HG03442 (cell line): ENCODE measurements around the gene PHGDH.
"Not testable (repeated sequence)": the region's sequence is repeated elsewhere in the genome, so short reads cannot be mapped to it uniquely, and the experiment has no call there.

Experiments used
- ATAC-seq: cut with Tn5 transposase; IDR thresholded peaks from one replicate; pipeline ENCODE4 v1.9.1; 2021; ENCODE audit warnings: mild to moderate bottlenecking, moderate library complexity; ENCODE audit not compliant: unreplicated experiment

PHGDH gene

DNA sequence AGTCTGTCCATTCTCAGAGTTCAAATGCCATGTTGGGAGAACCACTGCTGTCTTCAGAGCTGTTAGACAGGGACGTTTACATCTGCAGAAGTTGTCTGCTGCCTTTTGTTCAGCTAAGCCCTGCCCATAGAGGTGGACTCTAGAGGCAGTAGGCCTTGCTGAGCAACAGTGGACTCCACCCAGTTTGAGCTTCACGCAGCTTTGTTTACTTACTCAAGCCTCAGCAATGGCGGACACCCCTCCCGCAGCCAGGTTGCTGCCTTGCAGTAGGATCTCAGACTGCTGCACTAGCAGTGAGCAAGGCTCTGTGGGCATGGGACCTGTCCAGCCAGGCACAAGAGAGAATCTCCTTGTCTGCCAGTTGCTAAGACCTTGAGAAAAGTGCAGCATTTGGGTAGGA is 14.9 kb upstream of the PHGDH start:
- ATAC-seq, result not testable (repeated sequence)

DNA sequence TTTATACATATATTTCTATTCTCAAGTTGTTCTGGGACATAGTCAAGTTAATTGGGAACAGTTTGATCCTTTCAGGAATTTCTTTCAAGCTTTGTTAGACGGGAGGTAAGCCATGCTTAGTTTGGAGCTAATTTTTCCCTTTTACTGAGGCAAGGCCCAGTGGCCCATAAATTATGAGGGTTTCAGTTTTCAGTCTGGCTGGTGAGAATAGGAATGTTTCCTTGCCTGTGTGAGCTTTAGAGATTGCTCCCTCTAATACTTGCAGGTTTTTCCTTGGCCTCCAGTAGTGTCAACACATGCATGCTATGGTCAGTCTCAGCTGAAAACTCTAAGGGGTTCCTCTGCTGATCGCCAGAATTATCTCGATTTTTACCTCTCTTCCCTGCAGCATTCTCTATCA is 14.1 kb upstream of the PHGDH start:
- ATAC-seq, result no peak

DNA sequence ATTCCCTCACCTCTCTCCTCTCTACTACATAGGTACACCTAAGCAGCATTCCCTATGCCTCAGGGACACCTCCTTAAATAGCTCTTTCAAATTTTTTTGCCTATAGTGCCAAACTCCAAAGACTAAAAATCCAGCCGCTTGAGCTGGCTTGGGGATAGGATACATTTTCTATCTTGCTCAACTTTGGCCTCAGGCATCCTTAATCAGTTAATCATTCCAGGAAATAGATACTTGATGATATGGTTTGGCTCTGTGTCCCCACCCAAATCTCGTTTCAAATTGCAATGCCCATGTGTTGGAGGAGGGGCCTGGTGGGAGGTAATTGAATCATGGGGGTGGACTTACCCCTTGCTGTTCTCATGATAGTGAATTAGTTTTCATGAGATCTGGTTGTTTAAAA is 11.4 kb upstream of the PHGDH start:
- ATAC-seq, result no peak

DNA sequence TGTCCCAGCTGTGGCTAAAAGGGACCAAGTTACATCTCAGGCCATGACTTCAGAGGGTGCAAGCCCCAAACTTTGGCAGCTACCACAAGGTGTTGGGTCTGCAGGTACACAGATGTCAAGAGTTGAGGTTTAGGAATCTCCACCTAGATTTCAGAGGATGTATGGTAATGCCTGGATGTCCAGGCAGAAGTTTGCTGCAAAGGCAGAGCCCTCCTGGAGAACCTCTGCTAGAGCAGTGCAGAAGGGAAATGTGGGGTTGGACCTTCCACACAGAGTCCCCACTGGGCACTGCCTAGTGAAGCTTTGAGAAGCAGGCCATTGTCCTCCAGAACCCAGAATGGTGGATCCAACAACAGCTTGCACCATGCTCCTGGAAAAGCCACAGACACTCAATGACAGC is 10.1 kb upstream of the PHGDH start:
- ATAC-seq, result no peak

DNA sequence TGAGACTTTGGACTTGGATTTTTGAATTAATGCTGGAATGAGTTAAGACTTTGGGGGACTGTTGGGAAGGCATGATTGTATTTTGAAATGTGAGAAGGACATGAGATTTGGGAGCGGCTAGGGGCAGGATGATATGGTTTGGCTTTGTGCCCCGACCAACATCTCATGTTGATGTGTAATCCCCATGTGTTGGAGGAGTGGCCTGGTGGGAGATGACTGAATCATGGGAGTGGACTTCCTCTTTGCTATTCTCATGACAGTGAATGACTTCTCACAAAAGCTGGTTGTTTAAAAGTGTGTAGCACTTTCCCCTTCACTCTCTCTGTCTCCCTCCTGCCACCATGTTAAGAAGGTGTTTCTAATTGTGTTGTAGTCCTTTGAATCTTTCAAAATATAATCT is 9.3 kb upstream of the PHGDH start:
- no peak for ATAC-seq

DNA sequence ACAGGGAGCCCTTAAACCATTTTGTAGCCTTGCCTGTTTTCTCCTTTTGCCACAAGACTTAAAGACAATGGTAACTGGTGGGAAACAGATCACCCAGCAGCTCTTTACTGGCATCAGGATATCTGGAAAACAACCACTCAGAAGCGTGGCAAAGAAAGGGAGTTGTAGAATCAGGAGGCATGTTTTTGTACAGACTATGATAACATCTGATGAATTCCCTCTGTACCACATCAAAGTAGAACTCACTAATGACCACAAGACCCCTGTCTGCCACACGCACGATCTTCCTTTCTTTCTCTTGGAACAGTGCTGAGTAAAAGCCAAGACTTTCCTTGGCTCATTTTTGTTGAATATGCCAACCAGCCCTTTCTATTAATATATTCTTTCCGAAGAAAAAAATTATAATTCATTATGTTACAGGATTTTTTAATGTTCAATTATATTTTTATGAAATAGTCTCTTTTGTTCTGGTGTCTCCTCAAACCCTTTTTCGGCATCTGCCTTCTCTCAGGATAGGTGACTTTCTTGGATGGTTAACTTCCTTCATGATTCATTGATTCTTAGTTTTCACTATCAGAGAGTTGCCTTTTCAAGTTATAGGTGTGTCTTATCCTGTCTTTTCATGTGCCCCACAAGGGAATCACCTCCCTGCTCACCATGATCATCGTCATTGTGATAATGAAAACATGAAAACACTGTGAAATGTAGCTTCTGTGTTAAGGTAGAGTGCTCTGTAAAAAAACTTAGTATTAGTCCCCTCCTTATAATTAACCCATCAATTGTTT is 7.9 kb upstream of the PHGDH start:
- no peak for ATAC-seq

DNA sequence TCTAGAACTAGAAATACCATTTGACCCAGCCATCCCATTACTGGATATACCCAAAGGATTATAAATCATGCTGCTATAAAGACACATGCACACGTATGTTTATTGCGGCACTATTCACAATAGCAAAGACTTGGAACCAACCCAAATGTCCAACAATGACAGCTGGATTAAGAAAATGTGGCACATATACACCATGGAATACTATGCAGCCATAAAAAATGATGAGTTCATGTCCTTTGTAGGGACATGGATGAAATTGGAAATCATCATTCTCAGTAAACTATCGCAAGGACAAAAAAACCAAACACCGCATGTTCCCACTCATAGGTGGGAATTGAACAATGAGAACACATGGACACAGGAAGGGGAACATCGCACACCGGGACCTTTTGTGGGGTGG is 5.1 kb upstream of the PHGDH start:
- not testable (repeated sequence) for ATAC-seq

DNA sequence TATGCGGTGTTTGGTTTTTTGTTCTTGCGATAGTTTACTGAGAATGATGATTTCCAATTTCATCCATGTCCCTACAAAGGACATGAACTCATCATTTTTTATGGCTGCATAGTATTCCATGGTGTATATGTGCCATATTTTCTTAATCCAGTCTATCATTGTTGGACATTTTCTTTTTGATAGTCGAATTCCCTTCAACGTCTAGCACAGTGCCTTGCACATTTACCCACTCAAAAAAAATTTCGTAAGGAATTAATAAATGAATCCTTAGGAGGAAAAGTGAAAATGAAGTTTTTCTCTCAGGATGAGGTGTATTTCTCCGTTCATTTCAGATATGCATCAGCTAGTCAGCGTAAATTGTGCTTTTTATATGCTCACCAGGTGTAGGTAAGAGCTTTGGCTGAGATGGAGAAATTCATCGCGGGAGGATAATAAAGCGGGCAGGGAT is 354 bp upstream of the PHGDH start:
- not testable (repeated sequence) for ATAC-seq

DNA sequence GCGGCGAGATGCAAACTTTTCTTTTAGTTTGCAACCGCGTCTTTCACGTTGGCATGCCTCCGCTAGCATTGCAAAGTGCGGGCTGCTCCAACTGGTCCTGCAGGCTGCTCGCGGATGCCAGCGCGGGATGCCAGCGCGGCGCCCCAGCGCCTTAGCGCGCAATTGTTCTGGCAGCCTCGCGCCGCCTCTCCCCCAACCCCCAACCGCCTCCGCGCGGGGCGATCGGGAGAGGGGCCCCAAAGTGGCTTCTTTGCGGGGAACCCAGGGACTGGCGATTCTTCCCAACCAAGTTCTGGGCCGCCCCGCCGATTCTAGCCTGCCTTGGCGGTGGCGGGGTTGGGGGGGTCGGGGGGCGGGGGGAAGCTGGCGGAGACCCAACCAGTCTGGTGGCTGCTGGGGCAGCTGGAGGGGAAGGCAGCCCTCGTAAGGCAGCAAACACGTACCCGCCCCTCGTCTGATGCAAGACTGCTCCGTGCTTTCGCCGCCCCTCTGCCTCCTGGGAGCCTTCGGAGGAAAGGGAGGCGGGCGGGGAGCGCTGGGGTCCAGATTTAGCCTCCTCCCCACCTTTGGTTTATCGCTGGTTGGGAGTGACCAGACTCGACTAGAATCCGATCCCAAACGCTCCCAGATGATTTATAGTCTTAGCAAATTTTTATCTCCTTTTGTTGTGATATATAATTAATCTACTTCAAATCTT is 756 bp downstream of the PHGDH start:
- no peak for ATAC-seq

DNA sequence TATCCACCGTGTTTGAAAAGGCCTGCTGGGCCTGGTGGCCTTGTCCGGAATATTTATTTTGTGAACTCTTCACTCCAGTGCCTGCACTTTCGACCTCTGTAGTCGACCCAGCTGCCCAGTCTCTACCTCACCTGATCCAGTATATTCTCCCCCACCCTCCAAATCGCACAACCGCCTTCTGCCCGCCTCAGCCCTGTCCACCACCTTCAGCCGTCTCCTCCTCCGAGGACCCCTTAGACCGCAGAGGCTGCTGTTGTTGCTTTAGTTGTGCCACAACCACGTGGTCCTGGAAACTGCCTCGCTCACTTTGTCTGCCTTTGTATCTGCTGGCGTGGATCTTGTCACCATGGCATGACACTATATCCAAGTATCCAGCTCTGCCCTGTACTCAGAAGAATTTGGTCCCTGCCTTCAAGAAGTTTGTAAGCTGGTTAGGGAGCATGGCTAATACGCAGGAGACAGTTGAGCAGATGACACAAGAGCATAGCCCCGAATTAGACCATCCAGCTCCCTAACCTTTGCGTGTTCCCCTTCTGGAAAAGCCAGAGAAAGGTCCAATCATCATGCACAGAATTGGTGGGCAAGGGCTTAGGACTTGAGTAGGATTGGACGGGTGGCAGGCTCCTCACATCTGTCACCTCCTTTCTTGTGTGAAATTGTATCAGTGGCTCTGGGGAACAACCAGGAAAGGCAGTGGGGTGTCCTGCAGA is 1.5 kb downstream of the PHGDH start:
- no peak for ATAC-seq

DNA sequence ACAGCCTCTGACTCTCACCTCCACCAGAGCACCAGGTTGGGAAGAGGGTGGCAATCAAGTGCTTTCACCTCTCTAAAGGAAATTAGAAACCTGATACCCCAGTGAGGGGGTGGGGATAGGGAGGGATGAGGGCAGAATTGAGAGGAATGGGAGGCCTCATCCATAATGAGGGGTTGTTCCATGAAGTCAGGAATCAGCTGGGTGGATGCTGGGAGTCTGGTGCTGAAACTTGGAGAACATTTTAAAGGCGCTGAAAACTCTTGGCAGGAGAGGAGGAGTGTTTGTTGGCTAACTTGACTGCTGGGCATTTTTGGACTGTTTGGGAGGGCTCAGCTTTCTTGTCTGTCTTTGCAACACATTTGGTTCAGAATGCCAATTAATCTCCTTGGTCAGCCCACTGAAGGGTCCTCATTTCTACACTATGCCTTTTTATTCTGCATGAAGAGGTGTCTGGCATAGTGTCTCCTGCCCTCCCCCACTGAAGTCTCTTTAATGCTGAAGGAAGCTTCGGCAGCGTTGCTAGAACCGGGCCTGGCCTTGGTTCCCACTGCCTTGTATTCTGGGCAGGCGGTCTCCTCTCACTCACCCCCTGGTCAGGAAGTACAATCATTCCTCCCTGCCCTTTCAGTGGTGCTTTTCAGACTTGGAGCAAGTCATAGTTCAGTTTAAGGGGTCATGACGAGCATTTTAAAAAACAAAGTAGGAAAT is 2.2 kb downstream of the PHGDH start:
- no peak for ATAC-seq

DNA sequence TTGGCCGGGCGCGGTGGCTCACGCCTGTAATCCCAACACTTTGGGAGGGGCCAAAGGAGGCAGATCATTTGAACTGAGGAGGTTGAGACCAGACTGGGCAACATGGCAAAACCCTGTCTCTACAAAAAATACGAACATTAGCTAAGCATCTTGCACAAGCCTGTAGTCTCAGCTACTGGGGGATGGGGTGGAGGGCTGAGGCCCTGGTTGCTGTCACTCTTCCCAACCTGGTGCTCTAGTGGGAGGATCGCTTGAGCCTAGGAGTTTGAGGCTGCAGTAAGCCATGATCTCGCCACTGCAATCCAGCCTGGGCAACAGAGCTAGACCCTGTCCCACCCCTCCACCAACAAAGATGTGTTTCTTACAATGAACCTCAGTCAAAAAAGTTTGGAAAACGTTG is 2.8 kb downstream of the PHGDH start:
- ATAC-seq, result no peak

DNA sequence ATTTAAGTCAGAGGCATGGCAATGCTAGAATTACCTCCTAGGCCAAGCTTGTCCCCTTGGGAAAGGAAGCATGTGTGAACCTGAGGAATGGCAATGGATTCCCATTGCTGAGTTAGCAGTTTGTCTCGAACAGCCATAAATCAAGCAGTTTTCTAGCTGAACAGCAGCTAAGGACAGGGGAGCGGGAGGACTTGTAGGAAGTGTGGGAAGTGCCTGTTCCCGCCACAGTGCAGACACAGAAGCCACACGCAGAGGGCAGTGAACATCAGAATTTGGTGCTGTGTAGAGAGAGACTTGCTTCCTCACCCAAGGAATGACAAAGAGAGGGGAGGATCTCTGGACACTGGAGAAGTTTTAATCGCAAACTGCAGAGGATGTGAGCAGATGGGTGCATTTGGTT is 3.8 kb downstream of the PHGDH start:
- no peak for ATAC-seq

DNA sequence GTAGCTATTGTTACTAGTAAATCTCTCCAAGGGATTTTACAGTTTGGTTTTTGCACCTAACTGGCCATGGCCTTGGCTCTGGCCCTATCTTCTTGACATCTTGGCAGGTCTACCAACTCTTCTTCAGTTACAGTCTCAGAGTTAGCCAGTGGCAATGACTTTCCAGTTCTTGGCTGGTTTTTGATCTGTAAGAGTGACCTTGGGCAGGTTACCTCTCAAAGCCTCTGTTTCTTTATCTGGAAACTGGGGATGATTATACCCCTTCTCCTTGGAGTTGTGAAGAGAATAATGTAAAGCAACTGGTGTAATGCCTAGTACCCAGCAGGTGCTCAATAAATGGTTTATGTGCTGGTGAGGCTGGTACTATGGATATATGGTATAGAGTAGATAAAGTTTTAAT is 6.7 kb downstream of the PHGDH start:
- no peak for ATAC-seq

DNA sequence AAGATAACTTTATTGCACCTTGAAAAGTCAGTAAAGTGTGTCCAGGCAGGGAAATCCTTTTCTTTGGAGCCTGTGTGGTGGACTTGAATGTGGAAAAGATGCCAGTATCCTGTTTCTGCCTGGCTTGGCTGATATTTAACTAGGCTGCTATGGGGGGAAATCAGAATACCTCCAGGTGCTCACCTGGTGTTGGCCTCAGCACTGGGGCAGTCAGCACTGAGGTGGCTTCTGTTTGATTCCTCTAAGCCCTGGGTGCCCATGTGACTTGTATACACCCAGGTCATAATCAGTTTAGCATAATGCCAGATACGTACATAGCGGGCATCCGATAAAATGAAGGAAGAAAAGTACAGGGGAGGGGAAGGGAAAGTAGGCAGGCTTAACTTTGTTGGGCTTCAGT is 7.2 kb downstream of the PHGDH start:
- no peak for ATAC-seq

DNA sequence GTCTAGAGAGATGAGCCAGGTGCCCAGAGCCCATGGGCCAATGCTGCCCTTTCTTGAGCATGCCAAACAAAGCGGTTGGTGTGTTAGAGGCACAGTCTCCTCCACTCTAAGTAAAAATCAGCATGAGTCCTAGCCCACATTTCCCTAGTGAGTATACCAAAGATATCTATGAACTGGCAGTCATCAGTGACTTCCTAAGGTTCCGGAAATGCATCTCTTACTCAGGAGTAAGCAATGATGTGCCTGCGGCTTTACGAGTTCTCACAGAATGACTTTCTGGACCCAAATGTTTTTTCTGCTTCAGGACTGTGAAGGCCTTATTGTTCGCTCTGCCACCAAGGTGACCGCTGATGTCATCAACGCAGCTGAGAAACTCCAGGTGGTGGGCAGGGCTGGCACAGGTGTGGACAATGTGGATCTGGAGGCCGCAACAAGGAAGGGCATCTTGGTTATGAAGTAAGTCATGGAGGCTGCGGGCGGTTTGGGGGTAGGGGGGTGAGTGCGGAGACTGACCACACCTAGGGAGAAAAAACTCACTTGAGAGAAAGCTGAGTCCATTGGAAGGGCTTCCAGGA is 9.2 kb downstream of the PHGDH start:
- no peak for ATAC-seq

DNA sequence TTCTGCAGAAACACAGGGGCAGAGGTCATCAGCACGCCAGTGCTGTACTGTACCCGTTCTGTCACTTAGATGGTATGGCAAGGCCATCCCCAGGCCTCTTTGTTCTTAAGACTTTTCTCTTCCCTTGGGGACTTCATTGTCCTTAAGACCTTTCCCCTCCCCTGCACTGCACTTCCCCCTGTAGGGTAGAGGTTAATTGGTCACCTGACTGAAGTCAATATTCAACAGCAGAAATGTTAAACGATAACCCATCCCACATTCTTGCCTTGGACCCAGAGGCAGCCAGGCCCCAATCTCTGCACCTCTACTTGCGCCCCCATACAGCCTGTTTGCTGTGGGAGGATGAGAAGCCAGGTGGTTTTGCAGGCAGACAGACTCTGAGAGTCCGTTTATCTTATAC is 10.2 kb downstream of the PHGDH start:
- ATAC-seq, result no peak

DNA sequence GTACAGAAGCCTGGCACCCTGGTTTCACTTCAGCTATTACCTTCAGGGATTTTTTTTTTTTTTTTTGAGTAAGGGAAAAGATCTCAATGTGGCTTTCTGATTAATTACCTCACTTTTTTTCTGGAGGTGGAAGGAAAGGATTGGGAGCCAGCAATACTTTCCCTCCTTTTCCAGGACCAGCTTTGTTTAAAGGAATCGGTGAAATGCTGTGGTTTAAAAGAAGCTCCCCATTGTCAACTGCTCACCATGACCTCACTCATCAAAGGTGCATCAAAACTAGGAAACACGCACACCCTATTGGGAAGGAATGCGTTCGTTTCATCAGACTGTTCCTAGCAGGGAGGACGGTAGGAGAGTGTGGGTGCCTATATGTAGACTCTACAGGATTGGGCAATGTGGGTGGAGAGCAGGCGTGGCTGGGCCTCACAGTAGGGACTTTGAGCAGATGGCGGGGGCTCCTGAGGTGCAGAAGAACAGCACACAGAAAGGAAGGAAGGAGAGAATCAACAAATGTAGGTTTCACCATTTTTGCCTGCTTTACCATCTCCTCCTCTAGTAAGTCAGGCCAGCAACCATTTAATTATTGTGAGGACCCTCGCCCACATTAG is 13.0 kb downstream of the PHGDH start:
- ATAC-seq, result no peak

DNA sequence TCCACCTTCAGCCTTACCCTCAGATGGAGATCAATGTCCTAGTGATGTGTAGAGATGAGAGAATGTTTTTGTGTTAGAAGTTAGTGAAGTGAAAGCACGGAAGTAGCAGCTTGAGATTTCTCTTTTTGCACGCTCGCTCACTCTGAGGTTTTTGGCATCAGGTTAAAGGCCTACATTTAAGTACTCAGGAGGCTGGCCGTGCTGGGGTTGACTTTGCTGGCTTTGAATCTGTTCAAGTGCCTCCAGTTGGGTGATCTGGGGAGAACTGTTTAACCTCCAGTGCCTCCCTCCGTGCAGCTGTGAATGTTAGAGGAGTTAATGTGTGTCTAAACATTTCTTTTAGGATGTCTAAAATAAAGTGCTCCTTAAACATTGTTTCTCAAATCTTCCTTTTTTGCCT is 13.9 kb downstream of the PHGDH start:
- ATAC-seq, result no peak

DNA sequence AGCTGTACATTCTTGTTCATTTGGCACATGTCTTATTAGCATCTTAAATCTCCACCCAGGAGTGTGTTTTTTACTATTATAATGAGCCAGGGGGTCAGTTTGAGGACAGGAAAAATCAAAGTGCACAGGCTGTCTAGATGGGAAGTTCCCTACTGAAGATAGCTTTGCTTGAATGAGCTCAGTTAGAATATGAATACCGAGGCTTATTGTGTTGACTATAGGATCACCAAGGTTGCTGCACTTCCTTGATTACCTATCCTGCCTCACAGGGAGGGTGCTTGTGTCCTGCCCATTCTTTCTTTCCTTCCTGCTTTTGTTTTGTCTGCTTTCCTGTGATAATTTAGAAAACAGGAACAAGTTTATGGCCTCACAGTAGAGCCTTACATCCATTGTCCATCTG is 16.3 kb downstream of the PHGDH start:
- ATAC-seq, result peak; percentile 57

DNA sequence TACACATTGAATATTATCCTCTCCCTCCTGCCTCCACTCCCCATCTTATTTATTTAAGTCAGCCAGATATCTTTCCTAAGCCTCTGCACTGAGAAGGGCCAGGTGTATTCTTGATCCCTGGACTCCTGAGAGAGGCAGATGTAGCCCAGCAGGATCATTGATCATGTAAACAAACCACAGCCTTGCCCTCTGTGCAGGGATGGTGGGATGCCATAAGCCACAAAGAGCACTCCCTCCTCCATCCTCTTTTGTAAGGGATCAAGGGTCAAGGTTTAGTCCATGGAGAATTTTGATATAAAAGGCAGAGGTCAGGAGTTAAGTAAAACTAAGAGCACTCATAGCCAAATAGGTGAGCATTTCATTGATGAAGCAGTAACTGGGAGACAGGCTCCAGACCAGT is 17.3 kb downstream of the PHGDH start:
- ATAC-seq, result no peak
